Measurements from ENCODE around the gene CHD1.
"Not testable (repeated sequence)": the region's sequence is repeated elsewhere in the genome, so short reads cannot be mapped to it uniquely, and the experiment has no call there.

CHD1 gene

DNA sequence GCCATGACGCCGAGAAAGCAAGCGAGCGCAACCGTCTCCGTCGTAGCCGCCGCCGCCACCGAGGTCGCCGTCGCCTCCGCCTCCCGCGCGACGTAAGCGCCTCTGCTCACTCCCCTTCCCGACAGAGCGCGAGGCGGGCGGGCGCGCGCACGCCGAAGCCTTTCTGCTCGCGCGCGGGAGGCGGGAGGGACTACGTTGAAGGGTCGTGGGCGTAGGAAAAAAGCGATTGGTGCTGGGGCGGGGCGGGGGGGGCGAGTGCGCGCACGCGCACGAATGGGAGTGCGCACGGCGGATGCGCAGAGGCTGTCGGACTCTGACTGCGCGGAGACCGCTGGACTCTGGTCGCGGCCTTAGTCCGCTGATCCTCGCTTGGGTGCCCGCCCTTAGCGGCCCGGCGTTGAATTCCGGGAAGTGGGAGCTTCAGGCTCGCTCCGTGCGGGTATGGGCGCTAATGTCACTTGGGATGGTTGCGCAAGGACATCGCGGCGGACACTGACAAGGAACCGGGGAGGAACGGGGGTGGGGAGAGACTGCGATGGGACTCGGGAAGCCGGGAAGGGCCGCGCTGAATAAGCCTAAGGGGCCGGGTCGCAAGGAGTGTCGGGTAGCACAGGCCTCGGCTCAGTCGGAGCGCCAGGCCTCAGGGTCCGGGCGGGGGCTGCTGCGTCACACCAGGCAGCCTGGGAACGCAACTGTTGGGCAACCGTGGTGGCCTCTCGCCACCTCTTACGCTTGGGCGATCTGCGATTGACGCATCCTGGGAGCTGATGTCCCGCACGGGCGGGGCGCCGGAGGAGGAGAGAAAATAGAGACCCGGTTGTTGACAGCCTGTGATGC lies at the start of gene CHD1:
TSS of gene CHD1 (minus strand) at position 135 of the 837 bp plus-strand sequence. CDS start 2,621 bp downstream, outside the sequence.
- peak; percentile 97 for DNase-seq

DNA sequence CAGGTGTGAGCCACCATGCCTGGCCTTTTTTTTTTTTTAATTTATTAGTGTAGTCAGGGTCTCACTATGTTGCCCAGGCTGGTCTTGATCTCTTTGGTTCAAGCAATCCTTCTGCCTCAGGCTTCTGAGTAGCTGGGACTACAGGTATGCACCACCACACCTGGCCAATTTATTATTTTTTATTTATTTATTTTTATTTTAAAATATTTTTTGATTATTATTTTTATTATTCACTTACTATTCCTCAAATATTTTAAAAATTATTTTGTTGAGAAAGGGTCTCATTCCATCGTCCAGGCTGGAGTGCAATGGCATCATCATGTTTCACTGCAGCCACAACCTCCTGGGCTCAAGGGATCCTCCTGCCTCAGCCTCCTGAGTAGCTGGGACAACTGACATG lies 49.7 kb upstream of the CHD1 start:
- DNase-seq: no peak

DNA sequence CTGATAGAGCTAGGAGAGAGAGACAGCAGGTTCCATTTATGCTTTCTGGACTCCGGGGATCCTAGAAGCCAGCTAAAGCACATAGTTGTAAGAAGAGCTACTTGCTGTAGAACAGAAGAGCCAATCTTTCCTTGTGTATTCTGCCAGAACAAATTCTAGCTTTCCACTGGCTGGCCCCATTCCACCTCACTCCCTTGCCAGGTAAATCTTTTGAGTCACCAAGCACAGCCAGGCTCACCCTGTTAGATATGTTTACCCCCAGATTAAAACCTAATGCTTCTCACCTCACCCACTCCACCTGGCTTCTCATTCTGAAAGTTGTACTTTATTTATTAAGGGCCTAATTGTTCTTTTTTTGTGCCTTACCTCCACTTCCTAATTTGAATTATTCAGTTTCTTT lies 48.9 kb upstream of the CHD1 start:
- DNase-seq: no peak

DNA sequence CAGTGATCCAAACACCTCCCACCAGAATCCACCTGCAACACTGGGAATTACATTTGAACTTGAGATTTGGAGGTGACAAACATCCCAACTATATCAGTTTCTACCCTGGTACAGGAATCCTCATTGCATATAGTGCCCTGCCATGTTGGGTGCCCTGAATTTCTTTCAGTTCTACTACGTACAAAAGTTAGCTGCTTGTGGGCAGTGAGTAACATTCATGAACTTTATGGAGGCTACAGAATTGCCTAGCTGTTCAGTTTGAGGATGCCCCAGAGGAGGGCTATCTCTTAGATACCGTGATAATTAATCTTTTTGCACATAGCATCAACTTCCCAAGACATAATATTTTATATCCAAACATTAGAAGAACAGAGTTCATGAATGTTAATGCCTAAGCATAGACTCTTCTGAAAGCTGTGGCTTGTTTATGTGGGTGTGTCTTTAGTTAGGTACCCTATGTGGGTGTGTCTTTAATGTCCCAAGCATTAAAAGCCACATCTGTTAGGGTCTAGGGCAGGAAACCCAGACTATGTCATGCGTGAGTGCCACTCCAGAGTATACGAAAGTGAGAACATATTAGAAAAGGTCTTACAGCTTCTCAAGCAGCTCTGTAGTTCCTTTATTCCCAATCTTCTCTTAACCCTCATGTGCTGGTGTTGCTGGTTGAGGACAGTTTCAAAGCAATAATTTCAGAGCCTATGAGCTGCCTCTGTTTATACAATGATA lies 47.0 kb upstream of the CHD1 start:
- DNase-seq: no peak

DNA sequence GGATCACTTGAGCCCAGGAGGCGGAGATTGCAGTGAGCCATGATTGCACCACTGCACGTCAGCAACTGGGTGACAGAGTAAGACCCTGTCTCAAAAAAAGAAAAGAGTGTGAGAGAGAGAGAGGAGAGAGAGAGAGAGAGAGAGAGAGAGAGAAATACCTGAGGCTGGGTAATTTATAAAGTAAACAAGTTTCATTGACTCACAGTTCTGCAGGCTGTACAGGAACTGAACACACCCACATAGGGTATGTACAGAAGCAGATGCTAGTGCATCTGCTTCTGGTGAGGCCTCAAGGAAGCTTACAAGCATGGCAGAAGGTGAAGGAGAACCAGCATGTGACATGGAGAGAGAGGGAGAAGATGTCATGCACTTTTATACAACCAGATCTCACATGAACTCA lies 46.4 kb upstream of the CHD1 start:
- peak; percentile 26 for DNase-seq

DNA sequence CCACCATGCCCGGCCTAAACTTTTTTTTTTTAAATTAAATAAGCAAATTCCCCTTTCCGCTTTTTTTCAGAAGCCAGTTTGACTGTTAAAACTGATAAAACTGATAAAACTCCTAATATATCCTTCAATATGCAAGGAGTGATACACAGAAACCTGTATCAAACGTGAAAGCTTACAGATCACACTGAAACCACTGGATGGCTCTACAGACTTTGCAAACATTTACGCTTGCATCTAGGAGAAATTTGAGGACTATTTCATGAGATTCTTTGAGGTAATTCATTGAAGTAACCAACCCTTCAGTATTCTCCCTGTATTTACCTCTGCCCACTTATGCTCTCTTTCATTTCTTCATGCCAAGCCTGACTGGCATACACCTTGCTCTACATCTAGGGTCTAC lies 40.6 kb upstream of the CHD1 start:
- DNase-seq: no peak

DNA sequence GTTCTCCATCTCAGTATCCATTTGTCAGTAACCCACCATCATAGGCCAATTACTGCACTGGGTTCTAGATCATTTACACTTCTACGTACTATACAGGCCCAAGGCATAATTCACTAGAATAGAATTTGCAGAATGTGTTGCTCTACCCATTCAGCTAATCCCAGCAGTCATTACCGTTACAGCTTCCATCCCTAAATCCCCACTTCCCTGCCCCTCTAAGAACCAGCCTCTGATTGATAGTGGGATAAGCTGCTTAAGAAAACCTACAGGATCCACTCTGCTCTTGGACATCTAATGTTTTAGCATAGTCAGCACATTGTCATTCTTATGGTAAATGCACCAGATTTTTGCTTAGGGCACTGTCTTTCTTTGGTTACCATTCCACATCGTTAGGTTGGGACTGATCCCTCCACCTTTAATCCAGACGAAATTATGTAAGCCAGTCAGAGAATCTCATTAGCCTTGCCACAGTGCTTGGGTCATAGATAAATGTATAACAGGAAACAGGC lies 39.3 kb upstream of the CHD1 start:
- no peak for DNase-seq

DNA sequence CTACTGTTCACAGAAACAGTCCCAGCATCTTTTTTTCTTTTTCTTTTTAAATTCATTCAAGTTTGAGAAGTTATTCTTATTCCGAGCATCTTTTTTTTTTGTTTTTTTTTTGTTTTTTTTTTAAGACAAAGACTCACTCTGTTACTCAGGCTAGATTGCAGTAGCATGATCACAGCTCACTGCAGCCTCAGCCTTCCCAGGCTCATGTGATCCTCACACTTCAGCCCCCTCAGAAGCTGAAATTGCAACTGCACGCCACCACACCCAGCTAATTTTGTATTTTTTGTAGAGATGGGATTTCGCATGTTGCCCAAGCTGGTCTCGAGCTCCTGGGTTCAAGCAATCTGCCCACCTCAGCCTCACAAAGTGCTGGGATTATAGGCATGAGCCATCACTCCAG lies 36.4 kb upstream of the CHD1 start:
- no peak for DNase-seq

DNA sequence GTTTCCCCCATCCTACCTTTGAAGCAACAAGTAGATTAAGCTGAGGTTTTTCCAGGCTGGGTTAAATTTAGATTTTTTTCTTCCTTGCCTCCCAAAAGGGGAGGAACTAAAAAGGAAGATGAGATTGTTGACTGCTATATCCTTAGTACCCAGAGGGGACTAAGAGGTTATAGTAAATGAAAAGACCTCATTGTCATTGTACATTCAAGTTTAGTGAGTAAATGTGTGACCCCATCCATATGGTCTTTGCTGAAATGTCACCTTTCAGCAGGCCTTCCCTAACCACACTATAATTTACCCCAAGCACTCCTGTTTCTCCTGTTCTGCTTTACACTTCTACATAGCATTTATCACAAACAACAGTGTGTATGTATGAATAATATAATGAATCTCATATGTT lies 35.8 kb upstream of the CHD1 start:
- no peak for DNase-seq

DNA sequence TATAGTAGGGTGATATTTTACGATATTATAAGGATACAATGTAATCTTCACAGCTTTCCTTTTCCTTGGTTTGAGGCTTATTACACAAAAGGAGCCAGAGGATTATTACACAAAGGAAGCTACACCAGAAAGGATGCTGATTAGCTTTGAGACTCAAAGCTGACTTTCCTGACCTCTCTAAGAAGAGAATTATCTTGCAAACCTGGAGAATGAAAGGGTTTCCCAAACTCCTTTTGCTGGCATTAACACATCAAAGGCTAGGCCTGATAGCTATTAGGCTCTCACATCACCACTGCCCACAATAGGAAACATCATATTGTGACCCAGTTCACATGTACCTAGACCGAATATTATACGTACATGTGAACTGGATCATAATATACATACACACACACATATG lies 34.2 kb upstream of the CHD1 start:
- DNase-seq: no peak

DNA sequence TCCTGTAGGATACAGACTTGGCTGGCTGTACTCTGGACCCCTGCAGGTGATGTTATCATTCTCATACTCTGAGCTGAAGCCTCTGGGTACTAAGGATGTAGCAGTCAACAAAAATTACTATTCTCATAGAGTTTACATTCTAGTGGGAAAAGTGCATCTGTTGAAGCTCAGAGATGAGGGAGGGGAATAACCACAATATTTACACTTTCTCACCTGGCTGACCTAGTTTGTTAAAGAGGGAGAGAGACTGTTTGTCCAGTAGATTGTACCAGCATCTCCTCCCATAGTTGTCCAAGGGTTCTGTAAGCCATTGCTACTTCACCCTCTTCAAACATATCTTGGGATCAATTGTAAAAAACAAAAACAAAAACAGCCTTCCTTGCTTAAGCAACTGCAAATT lies 33.8 kb upstream of the CHD1 start:
- no peak for DNase-seq

DNA sequence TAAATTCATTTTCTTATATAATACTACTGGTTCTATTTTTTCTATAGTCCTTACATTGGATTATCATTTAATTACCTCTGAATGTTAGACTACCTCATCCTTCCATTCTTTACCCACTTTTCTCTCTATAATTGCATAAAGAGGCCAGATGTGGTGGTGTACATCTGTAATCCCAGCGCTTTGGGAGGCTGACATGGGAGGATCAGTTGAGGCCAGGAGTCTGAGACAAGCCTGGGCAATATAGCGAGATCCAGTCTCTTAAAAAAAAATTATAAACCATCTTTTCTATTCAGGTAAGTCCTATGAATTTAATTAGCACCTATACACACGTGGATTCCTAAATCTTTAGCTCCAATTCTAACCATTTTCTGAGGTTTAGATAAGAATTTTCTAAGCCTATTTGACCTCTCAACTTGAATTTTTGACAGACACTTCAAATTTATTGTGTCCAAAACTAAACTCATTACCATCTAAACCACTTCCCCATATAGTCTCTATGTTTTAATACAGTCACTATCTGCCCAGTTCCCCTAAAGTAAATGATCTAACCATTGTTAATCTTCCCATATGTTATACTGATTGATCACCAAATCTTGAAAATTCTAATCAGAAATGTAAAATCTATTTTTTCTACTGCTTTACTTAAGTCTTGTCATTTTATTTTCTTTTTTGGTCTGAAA lies 33.0 kb upstream of the CHD1 start:
- no peak for DNase-seq

DNA sequence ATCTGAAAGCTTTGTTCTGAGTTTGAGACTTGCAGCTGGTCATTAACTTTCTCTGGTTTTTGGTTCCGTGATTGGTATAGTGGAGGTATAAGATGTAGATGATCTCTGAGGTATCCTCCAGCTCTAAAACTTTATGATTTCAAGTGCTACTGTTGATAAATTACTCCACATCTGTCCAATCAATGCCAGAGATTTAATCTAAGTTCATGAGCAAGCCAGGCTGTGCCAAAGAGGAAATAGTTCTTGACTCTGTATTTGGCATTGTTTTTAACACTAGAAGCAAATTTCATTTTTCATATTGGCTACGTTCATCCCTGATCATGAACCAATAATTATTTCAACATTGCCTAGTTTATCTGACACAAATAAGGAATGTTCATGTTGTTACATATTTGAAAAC lies 28.5 kb upstream of the CHD1 start:
- no peak for DNase-seq

DNA sequence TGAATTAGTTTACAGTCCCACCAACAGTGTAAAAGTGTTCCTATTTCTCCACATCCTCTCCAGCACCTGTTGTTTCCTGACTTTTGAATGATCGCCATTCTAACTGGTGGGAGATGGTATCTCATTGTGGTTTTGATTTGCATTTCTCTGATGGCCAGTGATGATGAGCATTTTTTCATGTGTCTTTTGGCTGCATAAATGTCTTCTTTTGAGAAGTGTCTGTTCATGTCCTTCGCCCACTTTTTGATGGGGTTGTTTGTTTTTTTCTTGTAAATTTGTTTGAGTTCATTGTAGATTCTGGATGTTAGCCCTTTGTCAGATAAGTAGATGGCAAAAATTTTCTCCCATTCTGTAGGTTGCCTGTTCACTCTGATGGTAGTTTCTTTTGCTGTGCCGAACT lies 27.1 kb upstream of the CHD1 start:
- not testable (repeated sequence) for DNase-seq

DNA sequence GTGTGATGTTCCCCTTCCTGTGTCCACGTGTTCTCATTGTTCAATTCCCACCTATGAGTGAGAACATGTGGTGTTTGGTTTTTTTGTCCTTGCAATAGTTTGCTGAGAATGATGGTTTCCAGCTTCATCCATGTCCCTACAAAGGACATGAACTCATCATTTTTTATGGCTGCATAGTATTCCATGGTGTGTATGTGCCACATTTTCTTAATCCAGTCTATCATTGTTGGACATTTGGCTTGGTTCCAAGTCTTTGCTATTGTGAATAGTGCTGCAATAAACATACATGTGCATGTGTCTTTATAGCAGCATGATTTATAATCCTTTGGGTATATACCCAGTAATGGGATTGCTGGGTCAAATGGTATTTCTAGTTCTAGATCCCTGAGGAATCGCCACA lies 26.7 kb upstream of the CHD1 start:
- DNase-seq: not testable (repeated sequence)

DNA sequence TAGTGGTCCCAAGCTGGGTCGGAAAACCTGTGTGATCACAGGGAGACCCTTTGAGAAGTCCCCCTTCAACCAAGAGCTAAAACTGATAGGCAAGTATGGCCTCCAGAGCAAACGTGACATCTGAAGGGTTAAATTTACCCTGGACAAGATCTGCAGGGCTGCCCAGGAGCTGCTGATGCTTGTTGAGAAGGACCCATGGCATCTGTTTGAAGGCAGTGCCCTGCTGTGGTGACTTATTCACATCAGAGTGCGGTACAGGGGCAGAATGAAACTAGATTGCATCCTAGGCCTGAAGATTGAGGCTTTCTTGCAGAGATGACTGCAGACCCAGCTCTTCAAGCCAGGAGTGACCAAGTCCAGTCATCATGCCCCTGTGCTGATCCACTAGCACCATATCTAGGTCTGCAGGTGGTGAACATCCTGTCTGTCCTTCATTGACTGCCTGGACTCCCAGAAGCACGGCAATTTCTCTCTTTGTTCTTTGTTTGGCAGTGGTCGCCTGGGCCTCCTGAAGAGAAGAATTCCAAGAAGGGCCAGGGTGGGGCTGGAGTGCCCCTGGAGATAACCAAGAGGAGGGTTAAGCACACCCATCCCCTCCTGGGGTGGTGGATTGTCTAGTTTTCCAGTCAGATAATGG lies 25.7 kb upstream of the CHD1 start:
- DNase-seq: no peak

DNA sequence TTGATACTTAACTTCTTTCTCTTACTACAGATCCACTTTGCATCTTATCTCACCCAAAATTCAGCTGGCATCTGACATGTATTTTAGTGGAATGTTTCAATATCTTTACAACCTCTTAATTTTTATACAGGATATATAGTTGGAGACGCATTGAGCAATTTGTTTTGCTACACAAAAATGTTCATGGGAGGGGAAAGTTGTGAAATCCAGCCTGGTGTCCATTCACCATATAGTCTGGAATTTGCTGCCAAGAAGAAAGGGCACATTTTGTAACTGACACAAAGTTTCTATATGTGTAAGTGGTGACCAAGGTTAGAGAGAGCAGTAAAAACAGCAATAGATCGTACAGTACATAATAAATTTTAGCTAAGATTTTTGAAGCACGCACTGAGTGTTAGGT lies 14.0 kb upstream of the CHD1 start:
- DNase-seq: no peak

DNA sequence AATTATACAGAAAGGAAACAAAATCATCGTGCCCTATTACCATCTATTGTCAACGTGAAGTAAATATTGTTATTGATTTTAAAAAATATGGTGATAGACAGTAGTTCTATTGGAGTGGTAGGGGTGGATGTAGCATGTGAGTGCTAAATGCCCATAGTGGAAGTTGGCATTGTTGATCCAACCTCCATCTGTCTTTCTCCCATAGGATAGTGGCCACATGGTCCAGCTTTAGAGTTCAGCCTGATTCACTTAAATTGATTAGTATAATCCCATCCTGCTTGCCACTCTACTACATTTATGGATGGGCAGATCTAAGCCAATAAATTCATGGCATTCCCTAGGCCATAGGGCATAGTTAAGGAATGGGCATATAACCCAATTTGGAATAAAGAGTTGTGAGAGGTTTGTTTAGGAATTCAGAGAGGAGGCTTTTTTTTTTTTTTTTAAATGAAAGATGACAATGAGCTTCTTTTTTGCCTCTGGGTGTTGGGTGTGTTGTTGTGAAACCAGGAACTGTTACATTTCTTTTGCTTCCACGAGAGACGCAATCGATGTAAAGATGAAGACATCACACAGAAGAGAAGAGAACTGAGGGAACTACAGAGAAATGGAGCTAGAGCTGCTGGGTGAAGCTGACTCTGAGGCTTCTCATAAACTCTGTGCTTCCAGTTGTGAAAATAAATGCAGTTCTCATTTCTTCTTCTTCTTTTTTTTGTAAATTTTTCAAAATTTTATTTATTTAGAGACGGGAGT lies 12.5 kb upstream of the CHD1 start:
- DNase-seq: no peak

DNA sequence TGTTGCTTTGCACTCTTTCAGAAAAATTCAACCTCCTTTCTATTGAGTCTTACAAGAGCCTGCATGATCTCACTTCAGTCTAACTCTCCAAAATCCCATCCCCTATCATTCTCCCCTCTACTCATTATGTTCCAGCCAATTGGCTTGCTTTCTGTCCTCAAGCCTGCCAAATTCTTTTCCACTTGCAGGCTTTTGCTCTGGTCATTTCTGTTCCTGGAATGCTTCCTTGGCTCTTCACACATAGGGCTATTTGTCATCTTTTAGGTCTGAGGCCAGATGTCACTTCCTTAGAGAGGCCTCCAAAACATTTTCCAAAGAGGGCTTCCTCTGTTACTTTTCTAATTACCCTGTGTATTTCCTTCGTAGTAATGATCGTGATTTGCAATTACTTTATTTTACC lies 11.8 kb upstream of the CHD1 start:
- DNase-seq: no peak

DNA sequence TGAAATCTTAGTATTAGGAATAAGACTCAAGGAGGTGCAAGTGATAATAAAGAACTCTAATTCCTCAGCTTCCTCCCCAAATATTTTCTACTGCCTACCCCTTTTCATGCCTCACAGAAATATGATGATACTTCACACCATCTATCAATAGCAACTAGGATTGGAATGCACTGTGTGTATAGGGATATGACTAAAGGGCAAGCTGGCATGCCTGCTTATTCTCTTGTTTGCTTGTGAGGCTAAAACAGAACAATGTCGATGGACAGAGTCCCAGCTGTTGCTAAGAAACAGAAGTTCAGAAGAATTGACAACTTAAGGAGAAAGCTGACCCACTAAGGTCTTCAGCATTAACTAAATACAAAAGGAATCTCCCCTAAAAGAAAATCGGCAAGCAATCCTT lies 9.7 kb upstream of the CHD1 start:
- DNase-seq: no peak

DNA sequence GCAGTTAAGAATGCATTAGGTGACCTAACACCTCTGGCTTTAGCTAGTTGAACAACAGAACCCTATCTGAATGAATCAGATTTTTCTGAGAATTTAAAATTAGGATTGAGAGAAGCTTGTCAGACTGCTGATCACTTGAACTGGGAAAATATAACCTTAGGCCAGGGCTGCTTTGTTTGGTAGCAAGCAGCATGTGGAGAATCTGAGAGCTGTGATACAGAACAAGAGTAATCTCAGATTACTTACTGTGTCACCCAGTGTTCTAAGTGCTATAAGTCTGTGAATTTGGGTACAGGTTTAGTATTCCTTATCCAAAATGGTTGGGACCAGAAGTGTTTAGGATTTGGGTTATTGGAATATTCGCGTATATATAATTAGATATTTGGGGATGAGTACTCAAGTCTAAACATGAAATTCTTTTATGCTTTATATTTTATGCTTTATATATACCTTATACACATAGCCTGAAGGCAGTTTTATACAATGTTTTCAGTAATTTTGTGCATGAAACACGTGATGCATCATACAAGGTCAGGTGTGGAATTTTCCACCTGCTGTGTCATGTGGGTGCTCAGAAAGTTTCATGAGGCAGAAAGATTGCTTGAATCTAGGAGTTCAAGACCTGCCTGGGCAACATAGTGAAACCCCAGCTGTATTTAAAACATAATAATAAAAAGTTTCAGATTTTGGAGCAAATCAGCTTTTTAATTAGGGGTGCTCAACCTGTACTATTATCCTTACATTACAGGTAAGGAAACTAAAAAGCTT lies 8.3 kb upstream of the CHD1 start:
- DNase-seq: no peak

DNA sequence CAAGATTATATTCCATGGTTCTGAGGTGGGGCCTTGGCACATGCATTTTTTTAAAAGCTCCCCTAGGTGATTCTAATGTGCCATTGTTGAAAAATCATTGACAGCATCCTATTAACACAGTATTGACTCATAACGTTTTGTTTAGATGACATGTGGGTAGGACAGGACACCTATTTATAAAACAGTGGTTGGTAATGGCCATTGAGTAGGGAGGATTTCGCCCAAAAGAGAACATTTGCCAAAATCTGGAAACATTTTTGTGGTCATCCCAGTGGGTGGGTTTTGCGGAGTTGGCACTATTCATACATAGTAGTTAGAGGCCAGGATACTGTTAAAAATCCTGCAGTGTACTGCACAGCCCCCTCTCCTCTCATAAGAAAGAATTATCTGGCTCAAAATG lies 6.4 kb upstream of the CHD1 start:
- DNase-seq: no peak

Data from NCI-H226 (cell line).